ENCODE data around the gene RAB6A. TPM values are rescaled to one million over a fixed set of nuclear protein-coding genes. Genes with fewer than 3 reads are reported as not detected.
A peak's percentile ranks its signal among the peaks of the same experiment; 100 is the strongest.

Gene RAB6A
- total RNA-seq, 3 donors from 2014 or later (not counting 1 experiment from before 2014, with no cell fraction given): 72.2 to 107 (median 97.7) TPM

DNA sequence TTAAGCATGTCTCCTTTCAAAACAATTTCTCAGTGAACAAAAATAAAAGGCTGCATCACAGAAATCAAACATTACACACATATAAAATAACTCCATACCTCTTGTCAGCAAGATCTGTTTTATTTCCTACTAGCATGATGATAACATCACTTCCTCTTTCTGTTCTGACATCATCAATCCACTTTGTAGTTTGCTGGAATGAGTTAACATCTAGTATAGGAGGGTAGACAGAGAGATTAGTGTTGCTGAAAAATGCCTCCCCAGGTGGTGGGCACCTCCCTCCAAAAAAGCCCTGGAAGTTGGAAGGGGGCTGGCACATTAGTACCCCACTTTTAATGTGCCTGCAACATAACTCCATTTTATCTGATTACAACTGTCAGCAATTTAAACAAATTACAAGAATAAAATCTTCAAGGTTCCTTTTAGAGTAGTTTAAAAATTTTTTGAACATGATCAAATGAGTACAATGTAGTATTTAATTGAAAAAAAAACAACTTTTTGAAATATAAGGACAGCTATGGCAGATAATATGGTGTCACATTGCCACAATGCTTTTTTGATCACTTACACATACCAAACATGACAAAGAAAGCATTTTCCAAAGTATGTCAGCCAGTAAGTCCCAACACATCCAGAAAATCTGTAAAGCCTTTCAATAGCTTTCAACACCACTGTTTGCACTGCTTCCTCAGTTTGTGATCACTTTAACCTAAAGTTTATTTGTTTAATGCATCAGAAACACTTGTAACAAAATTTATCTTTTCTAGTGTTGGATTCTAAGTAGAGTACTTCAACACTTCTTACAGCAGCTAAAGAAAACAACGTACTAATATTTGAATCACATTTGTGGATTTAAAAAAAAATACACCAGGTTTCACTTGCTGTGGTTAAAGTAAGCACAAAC lies 44.5 kb downstream of the RAB6A start:
- peaks cover 13 to 25% of the 10 kb centered on the region in 2 donors for H3K4me1 Mint-ChIP-seq
- WGBS (ENCODE audit: insufficient coverage): 67% methylated on average over 1 of the region's 1 CpG
- H3K9me3 Mint-ChIP-seq: no peaks in the 10 kb centered on the region
- TF ChIP-seq, protein P1, sequence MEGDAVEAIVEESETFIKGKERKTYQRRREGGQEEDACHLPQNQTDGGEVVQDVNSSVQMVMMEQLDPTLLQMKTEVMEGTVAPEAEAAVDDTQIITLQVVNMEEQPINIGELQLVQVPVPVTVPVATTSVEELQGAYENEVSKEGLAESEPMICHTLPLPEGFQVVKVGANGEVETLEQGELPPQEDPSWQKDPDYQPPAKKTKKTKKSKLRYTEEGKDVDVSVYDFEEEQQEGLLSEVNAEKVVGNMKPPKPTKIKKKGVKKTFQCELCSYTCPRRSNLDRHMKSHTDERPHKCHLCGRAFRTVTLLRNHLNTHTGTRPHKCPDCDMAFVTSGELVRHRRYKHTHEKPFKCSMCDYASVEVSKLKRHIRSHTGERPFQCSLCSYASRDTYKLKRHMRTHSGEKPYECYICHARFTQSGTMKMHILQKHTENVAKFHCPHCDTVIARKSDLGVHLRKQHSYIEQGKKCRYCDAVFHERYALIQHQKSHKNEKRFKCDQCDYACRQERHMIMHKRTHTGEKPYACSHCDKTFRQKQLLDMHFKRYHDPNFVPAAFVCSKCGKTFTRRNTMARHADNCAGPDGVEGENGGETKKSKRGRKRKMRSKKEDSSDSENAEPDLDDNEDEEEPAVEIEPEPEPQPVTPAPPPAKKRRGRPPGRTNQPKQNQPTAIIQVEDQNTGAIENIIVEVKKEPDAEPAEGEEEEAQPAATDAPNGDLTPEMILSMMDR (IDR thresholded peaks at IDR 0.05): no peak
- Histone ChIP-seq H3K27ac (ENCODE audit: low read length) (no peak overlapping the region), H3K27me3 (ENCODE audit: control insufficient read depth, insufficient read depth, low read length) (no peaks in the 10 kb centered on the region), H3K4me1 (ENCODE audit: control insufficient read depth, insufficient read depth, low read length) (no peaks in the 10 kb centered on the region), H3K9me3 (ENCODE audit: control insufficient read depth, insufficient read depth, low read length) (no peaks in the 10 kb centered on the region), H3K4me3 (ENCODE audit: low read length) (no peak overlapping the region), H3K36me3 (ENCODE audit: control insufficient read depth, insufficient read depth, low read length) (peaks cover 20% of the 10 kb centered on the region)
- no peaks in the 10 kb centered on the region for H3K27me3 Mint-ChIP-seq (ENCODE audit: low read depth in 2 of 2)
- H3K36me3 Mint-ChIP-seq: peaks cover 7% of the 10 kb centered on the region
- intact Hi-C loops (cut with micrococcal nuclease): no loop called here
- ATAC-seq (no peak), DNase-seq (no peak)
- H3K27ac Mint-ChIP-seq: peak overlapping the region; percentile 50 to 73
- no peak overlapping the region for H3K4me3 Mint-ChIP-seq

DNA sequence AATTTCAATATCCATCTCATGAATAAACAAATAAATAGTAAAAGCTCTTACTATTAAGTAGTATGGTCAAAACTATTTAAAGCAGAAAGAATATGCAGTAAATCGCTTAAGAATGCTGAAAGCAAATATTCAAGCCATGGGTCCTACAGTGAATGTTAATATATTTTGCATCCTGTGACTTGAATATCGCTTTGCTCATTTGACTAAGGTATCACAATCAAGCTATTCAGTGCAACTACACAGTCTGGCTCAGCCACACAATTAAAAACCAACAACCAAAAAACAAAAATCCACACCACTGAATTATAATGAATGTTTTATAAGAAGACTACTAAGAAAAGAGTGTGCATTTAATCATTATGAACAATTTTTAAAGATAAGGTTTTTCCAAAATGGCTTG lies 45.3 kb downstream of the RAB6A start:
- TF ChIP-seq, protein P1 (IDR thresholded peaks at IDR 0.05): no peak
- H3K27me3 ChIP-seq (ENCODE audit: control insufficient read depth, insufficient read depth, low read length): no peaks in the 10 kb centered on the region
- H3K4me3 ChIP-seq (ENCODE audit: low read length): no peak overlapping the region
- peak overlapping the region; percentile 50 to 73 for H3K27ac Mint-ChIP-seq
- H3K4me3 Mint-ChIP-seq: no peak overlapping the region
- H3K27me3 Mint-ChIP-seq (ENCODE audit: low read depth in 2 of 2): no peaks in the 10 kb centered on the region
- ATAC-seq: no peak
- H3K9me3 ChIP-seq (ENCODE audit: control insufficient read depth, insufficient read depth, low read length): no peaks in the 10 kb centered on the region
- H3K36me3 ChIP-seq (ENCODE audit: control insufficient read depth, insufficient read depth, low read length): peaks cover 24% of the 10 kb centered on the region
- H3K36me3 Mint-ChIP-seq: peaks cover 7% of the 10 kb centered on the region
- WGBS (ENCODE audit: insufficient coverage): 100% methylated on average over 2 of the region's 2 CpGs
- no peak for DNase-seq
- intact Hi-C loops (cut with micrococcal nuclease): no loop called here
- H3K4me1 ChIP-seq (ENCODE audit: control insufficient read depth, insufficient read depth, low read length): no peaks in the 10 kb centered on the region
- H3K4me1 Mint-ChIP-seq: peaks cover 6 to 23% of the 10 kb centered on the region in 2 donors
- H3K9me3 Mint-ChIP-seq: no peaks in the 10 kb centered on the region
- no peak overlapping the region for H3K27ac ChIP-seq (ENCODE audit: low read length)

DNA sequence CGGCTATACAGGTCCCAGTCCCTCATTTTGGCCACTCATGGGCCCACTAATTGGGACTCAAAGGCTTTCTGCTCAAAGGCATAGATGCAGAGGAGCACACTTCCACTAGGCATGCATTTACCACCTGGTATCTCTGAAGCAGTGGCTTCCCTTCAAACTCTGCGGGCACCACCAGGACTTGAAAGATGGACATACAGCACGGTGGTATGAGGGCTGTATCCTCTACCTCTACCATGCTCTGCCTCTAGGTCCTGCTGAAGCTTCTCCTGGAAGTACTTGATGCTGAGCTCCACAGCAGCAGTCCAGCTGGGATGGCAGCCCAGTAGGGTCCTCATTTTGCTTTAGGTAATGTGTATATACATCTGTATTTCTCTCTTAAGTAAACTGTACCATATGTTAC lies 49.9 kb downstream of the RAB6A start:
- no peaks in the 10 kb centered on the region for H3K36me3 Mint-ChIP-seq
- TF ChIP-seq, protein P1 (IDR thresholded peaks at IDR 0.05): no peak

More for the DNA sequence above, 49.9 kb downstream of the RAB6A start:
- H3K4me1 ChIP-seq (ENCODE audit: control insufficient read depth, insufficient read depth, low read length): no peaks in the 10 kb centered on the region
- H3K9me3 Mint-ChIP-seq: no peaks in the 10 kb centered on the region
- H3K27me3 Mint-ChIP-seq (ENCODE audit: low read depth in 2 of 2): no peaks in the 10 kb centered on the region
- H3K27ac Mint-ChIP-seq: no peak overlapping the region
- intact Hi-C loops (cut with micrococcal nuclease): no loop called here
- H3K4me3 ChIP-seq (ENCODE audit: low read length): no peak overlapping the region
- no peaks in the 10 kb centered on the region for H3K27me3 ChIP-seq (ENCODE audit: control insufficient read depth, insufficient read depth, low read length)
- H3K27ac ChIP-seq (ENCODE audit: low read length): no peak overlapping the region
- H3K9me3 ChIP-seq (ENCODE audit: control insufficient read depth, insufficient read depth, low read length): no peaks in the 10 kb centered on the region
- ATAC-seq (no peak), DNase-seq (no peak)
- peaks cover 6 to 14% of the 10 kb centered on the region in 2 donors for H3K4me1 Mint-ChIP-seq
- no peak overlapping the region for H3K4me3 Mint-ChIP-seq
- H3K36me3 ChIP-seq (ENCODE audit: control insufficient read depth, insufficient read depth, low read length): peaks cover 27% of the 10 kb centered on the region
- WGBS (ENCODE audit: insufficient coverage): 100% methylated on average over 3 of the region's 3 CpGs

Data from natural killer cell (primary cell).